OCI-LY1 (cell line): ENCODE data around the gene PRPF6.
A peak's percentile ranks its signal among the peaks of the same experiment; 100 is the strongest.

Source experiments
- H2AFZ ChIP-seq: fragments of 200-600 bp; sonication (generic), shearing (Covaris generic); 2 replicates; pipeline ENCODE4 v1.6.0; 2014; ENCODE audit warnings: antibody characterized with exemption, mild to moderate bottlenecking, low read length
- H3F3A ChIP-seq: fragments of 200-600 bp; sonication (generic), shearing (Covaris generic); 2 replicates; pipeline ENCODE4 v1.6.0; 2014; ENCODE audit warnings: mild to moderate bottlenecking, antibody characterized with exemption, low read length, moderate library complexity; ENCODE audit not compliant: insufficient read depth
- H3K27ac ChIP-seq: fragments of 200-600 bp; sonication (generic); 2 replicates; pipeline ENCODE4 v1.5.1; 2014; ENCODE audit warnings: low read length, mixed run types, mild to moderate bottlenecking, low read depth; ENCODE audit not compliant: poor library complexity, severe bottlenecking
- H3K27me3 ChIP-seq: fragments of 200-600 bp; sonication (generic); 2 replicates; pipeline ENCODE4 v1.6.0; 2014; ENCODE audit warnings: antibody characterized with exemption, mild to moderate bottlenecking, low read length, moderate library complexity; ENCODE audit not compliant: insufficient read depth
- H3K36me3 ChIP-seq: fragments of 200-600 bp; sonication (generic); 2 replicates; pipeline ENCODE4 v1.6.1; 2014; ENCODE audit warnings: mild to moderate bottlenecking, antibody characterized with exemption, low read length, moderate library complexity, mixed read lengths; ENCODE audit not compliant: insufficient read depth
- H3K4me1 ChIP-seq: fragments of 200-600 bp; sonication (generic); 2 replicates; pipeline ENCODE4 v1.5.1; 2014; ENCODE audit warnings: mild to moderate bottlenecking, low read length, moderate library complexity; ENCODE audit not compliant: insufficient read depth, severe bottlenecking
- H3K4me2 ChIP-seq: fragments of 200-600 bp; sonication (generic), shearing (Covaris generic); 2 replicates; pipeline ENCODE4 v1.6.1; 2014; ENCODE audit warnings: low read length
- H3K4me3 ChIP-seq: fragments of 200-600 bp; sonication (generic); 2 replicates; pipeline ENCODE4 v1.5.1; 2014; ENCODE audit warnings: low read length, low read depth, mild to moderate bottlenecking, mixed read lengths; ENCODE audit not compliant: poor library complexity, severe bottlenecking
- H3K79me2 ChIP-seq: fragments of 200-600 bp; shearing (Covaris generic); 2 replicates; pipeline ENCODE4 v1.6.1; 2016; ENCODE audit warnings: mixed run types, low read length, mixed read lengths; ENCODE audit not compliant: insufficient read depth
- H3K9ac ChIP-seq: fragments of 200-600 bp; sonication (generic), shearing (Covaris generic); 2 replicates; pipeline ENCODE4 v1.6.1; 2014; ENCODE audit warnings: mild to moderate bottlenecking, low read length, mixed read lengths
- H3K9me2 ChIP-seq: fragments of 200-600 bp; sonication (generic), shearing (Covaris generic); 2 replicates; pipeline ENCODE4 v1.6.1; 2014; ENCODE audit warnings: low read depth, mild to moderate bottlenecking, low read length, mixed read lengths
- H3K9me3 ChIP-seq: fragments of 200-600 bp; shearing (Covaris generic); 2 replicates; pipeline ENCODE4 v1.6.1; 2014; ENCODE audit warnings: low read length, mixed read lengths
- H4K20me1 ChIP-seq: fragments of 200-600 bp; sonication (generic), shearing (Covaris generic); 2 replicates; pipeline ENCODE4 v1.6.0; 2016; ENCODE audit warnings: mild to moderate bottlenecking, low read length; ENCODE audit not compliant: insufficient read depth
- EZH2 ChIP-seq: fragments of 200-600 bp; sonication (generic), shearing (Covaris generic); IDR thresholded peaks from 2 replicates; pipeline ENCODE4 v1.8.0; 2017; ENCODE audit warnings: borderline replicate concordance, mixed run types, mild to moderate bottlenecking, antibody characterized with exemption, low read length, moderate library complexity, mixed read lengths
- TF ChIP-seq, protein P1 (sequence below): fragments of 200-600 bp; sonication (generic), shearing (Covaris generic); IDR thresholded peaks from 2 replicates; pipeline ENCODE4 v1.5.1; 2017; ENCODE audit warnings: mild to moderate bottlenecking, antibody characterized with exemption, low read length, moderate library complexity, mixed read lengths

PRPF6 gene

DNA sequence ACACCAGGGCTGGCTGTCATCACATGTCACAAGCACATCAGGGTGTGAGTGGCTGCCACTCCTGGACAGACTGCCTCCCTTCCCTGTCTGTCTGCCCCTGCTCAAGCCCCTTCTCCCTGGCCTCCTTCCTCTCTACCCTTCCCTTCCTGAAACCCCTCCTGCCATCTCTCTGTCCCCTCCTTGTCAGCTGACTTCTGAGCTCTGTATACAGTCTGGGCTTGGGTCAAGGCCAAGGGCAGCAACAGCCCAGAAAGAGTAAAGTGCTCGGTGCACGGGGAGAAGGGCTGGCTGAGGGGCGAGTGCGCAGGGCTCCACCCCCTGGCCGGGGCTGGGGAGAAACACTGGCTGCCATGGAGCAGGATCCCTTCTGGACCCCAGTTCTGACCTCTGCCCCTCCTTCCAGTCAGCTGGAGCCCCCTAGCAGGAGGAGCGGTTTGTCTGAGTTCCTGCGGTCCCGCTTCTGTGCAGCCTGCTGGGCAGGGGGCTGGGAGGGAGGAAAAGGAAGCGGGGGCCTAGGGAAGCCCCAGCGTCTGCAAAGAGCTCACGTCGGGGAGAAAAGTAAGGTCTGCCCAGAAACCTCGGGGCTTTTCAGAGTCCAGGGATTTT, 101.3 kb downstream of the PRPF6 start:
- Histone ChIP-seq H3K9ac (no peak overlapping the region), H3F3A (no peaks in the 10 kb centered on the region), H3K9me3 (no peaks in the 10 kb centered on the region), H3K4me2 (no peak overlapping the region), H2AFZ (no peak overlapping the region), H3K4me3 (no peak overlapping the region), H3K27me3 (no peaks in the 10 kb centered on the region; the same call in 1 of the 2 replicates), H4K20me1 (no peaks in the 10 kb centered on the region), H3K79me2 (no peaks in the 10 kb centered on the region), H3K27ac (no peak overlapping the region), H3K9me2 (no peaks in the 10 kb centered on the region), H3K4me1 (peaks cover 30% of the 10 kb centered on the region), H3K36me3 (no peaks in the 10 kb centered on the region; the same call in 1 of the 2 replicates)
- TF ChIP-seq, protein P1, sequence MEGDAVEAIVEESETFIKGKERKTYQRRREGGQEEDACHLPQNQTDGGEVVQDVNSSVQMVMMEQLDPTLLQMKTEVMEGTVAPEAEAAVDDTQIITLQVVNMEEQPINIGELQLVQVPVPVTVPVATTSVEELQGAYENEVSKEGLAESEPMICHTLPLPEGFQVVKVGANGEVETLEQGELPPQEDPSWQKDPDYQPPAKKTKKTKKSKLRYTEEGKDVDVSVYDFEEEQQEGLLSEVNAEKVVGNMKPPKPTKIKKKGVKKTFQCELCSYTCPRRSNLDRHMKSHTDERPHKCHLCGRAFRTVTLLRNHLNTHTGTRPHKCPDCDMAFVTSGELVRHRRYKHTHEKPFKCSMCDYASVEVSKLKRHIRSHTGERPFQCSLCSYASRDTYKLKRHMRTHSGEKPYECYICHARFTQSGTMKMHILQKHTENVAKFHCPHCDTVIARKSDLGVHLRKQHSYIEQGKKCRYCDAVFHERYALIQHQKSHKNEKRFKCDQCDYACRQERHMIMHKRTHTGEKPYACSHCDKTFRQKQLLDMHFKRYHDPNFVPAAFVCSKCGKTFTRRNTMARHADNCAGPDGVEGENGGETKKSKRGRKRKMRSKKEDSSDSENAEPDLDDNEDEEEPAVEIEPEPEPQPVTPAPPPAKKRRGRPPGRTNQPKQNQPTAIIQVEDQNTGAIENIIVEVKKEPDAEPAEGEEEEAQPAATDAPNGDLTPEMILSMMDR, result peak; percentile 14; the same call in 1 of the 2 replicates
- no peak for TF ChIP-seq EZH2
